Diencephalon (tissue), 1 donor: Measurements from ENCODE around the gene NUDT19. TPM values are rescaled to one million over a fixed set of nuclear protein-coding genes. Genes with fewer than 3 reads are reported as not detected.

ENCODE experiments used
- small RNA-seq: library from RNA; depleted of rRNA; stranded (forward); fragments of <200 nt; gene quantifications from one replicate; pipeline ENCODE3, GENCODE V24; 2014
- total RNA-seq: library from RNA; depleted of rRNA; stranded (reverse); fragments of >200 nt; gene quantifications from one replicate; pipeline ENCODE4 v1.2.3, GENCODE V29; 2014

NUDT19 gene
- total RNA-seq = 8.1 TPM

DNA sequence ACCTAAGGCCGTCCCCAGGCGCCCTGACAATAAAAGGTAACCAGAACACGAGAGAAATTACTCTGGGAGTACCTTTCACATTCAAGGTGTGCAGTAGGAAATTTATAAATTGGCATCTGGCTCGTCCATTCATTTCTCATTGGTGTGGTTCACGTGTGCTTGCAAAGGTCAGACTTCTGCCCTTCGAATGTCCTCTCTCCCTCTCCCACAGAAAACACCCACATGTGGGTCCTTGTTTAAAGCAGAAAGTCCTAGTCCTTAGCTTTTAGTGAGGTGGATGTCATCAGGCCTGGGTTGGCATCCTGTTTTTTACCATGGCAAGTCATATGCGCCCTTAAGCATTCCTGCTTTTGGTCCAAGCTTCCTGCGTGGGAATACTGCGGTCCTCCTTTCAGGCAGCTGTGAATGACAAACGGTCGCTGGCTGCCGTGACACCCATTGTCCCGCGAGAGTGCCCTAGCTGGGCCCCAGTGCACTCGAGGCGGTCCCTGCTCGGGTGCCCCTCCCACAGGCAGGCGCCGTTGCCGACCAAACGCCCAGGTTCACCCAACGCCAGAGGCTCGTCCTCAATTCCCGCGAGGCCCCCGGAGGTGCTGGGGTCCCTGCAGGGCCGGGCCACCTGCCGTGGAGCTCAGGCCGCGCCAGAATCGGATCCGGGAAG, at the start of gene NUDT19:
Gene NUDT19, plus strand, starts transcription at position 531 of the 661 bp plus-strand sequence. CDS start 140 bp downstream, outside the sequence.

DNA sequence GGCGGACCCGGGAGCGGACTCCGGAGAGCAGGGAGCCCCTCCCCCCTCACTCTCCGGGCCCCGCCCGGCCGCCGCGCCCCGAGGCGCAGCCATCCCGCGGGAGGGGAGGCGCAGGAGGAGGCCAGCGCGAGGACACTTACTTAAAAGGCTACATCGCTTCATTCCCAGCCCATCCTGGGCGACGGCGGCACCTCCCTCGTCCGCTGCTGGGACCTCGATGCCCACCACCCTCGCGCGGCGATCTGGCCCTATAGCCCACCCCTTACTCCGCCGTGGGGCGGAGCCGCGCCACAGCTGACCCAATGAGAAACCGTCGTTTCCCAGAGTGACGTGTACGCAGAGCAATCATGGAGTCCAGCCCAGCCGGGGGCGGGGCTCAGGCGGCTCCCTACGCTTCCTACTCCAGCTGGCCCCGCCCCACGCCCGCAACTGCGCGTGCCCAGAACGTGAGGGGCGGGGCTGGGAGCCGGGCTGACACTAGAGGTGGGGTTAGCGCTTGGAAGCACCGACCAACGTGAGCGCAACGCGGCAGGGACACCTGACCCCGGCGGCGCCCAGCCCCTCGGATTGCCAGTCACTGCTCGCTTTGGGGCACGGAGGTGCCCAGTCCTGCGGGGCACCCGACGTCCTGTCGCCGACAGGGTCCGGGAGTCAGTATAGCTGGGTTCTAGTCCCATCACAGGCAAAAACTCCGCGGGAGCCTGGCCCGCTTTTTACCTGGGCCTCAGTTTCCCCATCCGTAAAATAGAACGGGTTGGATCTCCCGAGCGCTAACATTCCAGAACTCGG, 16.5 kb upstream of the NUDT19 start, which contains the start of gene ANKRD27:
Gene ANKRD27, minus strand, starts transcription at position 250 of the 789 bp plus-strand sequence. CDS start 16,165 bp downstream, outside the sequence.

DNA sequence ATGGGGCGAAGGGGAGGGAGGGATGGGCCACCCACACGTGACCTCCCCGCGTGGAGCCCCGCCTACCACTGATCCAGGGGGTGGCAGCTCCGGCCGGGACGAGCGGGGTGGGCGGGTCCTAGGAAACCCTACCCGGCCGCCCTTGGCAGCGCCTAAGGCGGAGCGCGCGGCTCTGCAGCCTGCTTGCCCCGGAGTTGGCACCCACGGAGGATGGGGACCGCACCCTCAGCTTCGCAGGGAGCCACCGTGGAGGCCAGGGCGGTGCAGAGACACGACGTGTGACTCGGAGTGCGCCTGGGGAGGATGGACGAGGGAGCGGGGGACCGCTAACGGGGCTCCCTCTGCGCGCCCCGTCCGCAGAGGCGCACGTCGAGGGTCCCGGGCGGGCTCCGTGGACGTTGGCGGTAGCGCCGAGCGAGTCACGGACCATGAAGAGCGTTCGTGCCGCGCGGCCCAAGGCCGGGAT, 15.9 kb upstream of the NUDT19 start, which contains the start of gene RGS9BP:
Gene RGS9BP, plus strand, starts transcription at position 129 of the 466 bp plus-strand sequence. CDS start 416 bp downstream, outside the sequence.

DNA sequence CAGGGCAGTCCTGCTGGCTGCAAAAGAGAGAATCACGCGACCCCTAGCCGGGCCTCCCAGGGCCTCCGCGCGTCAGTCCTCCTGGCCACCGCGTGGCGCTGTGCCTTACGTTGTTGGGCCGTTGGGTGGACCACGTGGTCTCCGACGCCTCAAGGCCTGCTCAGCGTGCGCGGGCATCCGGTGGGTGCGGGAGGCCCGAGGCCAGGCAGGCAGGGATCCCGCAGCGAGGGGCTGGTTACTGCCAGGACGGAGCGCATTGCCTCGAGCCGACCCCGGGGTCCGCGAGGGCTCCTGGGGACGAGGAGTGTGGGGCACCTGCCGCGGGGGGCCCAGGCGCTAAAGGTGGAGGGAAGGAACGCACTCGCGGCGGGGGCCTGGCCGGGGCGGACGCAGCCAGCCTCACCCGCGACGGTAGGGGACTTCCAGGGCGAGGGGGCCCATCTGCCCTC, 28.0 kb downstream of the NUDT19 start, which contains the start of gene TDRD12:
Gene TDRD12, plus strand, starts transcription at position 157 of the 449 bp plus-strand sequence. CDS start 306 bp downstream, outside the sequence.

Small RNA genes within 50 kb of the gene (small RNA-seq; reads per million reads assigned to genes)
- gene RN7SL789P = not detected

Other genes with a start within 250 kb of the NUDT19 start
- 47.1 TPM for gene PDCD5, start 110.6 kb upstream of the NUDT19 start, total RNA-seq
- gene ANKRD27, start 16.6 kb upstream of the NUDT19 start, total RNA-seq = 24.9 TPM
- gene RGS9BP, start 16.0 kb upstream of the NUDT19 start, total RNA-seq = 1.6 TPM
- 3.2 TPM for gene TDRD12, start 27.9 kb downstream of the NUDT19 start, total RNA-seq
- gene SLC7A9, start 177.9 kb downstream of the NUDT19 start, total RNA-seq = 0.69 TPM